Mammary epithelial cell (primary cell): Measurements from ENCODE around the gene VAV2.

Experiments
- EZH2 ChIP-seq: IDR thresholded peaks from 2 replicates; pipeline ENCODE4 v1.6.1; 2012; ENCODE audit warnings: low read length, inconsistent platforms, borderline replicate concordance
- TF ChIP-seq, protein P1 (sequence below), 2 donors: IDR thresholded peaks in 1 of 2; conservative IDR thresholded peaks in 1 of 2; 2 replicates each; pipeline ENCODE4 v1.5.1; 2011 to 2012; ENCODE audit warnings: inconsistent platforms in 2 of 2, low read length in 2 of 2, mild to moderate bottlenecking in 2 of 2, control low read depth in 1 of 2, low read depth in 1 of 2; ENCODE audit not compliant: insufficient read depth in 1 of 2; ENCODE audit errors: extremely low read depth in 1 of 2

DNA sequence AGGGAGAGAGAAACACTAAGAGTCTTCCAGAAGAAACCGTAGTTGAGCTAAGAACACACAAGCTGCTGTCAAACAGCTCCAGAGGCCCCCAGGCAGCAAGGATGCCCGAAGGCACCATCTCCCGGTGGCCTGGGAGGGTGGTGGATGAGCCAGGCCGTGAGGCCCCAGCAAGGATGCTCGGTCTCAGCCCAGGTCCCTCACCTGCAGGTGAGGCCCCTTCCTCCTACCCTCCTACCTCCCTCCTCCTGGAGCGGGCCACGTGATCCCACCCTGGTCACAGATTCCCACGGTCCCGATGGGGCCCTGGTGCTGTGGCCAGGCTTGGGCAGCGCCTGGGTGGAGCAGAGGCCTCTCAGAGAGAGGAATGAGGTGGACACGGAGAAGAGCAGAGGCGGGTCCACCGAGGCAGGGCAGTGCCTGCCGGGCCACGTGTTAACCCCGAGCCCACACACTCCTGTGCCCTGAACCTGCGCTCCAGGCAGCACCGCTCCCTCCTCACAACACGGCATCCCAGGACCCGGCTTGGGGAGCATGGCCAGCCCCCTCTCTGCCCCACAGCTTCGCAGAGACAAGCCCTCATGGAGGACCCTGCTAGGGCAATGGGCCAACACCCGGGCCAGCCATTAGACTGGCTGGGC lies 158.6 kb downstream of the VAV2 start:
- TF ChIP-seq, protein P1, sequence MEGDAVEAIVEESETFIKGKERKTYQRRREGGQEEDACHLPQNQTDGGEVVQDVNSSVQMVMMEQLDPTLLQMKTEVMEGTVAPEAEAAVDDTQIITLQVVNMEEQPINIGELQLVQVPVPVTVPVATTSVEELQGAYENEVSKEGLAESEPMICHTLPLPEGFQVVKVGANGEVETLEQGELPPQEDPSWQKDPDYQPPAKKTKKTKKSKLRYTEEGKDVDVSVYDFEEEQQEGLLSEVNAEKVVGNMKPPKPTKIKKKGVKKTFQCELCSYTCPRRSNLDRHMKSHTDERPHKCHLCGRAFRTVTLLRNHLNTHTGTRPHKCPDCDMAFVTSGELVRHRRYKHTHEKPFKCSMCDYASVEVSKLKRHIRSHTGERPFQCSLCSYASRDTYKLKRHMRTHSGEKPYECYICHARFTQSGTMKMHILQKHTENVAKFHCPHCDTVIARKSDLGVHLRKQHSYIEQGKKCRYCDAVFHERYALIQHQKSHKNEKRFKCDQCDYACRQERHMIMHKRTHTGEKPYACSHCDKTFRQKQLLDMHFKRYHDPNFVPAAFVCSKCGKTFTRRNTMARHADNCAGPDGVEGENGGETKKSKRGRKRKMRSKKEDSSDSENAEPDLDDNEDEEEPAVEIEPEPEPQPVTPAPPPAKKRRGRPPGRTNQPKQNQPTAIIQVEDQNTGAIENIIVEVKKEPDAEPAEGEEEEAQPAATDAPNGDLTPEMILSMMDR (conservative IDR thresholded peaks at IDR 0.05 in 1 of 2, IDR thresholded peaks at IDR 0.05 in 1 of 2; ENCODE audit: extremely low read depth in 1 of 2, insufficient read depth in 1 of 2, low read depth in 1 of 2, low read length in 2 of 2), result no peak
- TF ChIP-seq EZH2, result no peak
